LNCaP clone FGC (cell line): ENCODE measurements around the gene TASP1.

Experiments used
- DNase-seq: peaks from one replicate; pipeline ENCODE4 v3.0.0-alpha.2; 2011; ENCODE audit warnings: low read depth
- H3K4me3 ChIP-seq: 2 replicates; pipeline ENCODE4 v1.5.1; 2011; ENCODE audit warnings: mild to moderate bottlenecking, low read depth, low read length, control low read depth
- CTCF ChIP-seq: IDR thresholded peaks from 2 replicates; pipeline ENCODE4 v1.5.1; 2012; ENCODE audit warnings: mild to moderate bottlenecking; ENCODE audit not compliant: control insufficient read depth, insufficient read depth; ENCODE audit errors: extremely low read depth

Gene TASP1

GRCh38 chr20:13349235-13349604 is 289.5 kb downstream of the TASP1 start:
- DNase-seq: no peak
- no peak overlapping the region for H3K4me3 ChIP-seq
- no peak for TF ChIP-seq CTCF

- TF ChIP-seq CTCF: no peak
- no peak overlapping the region for H3K4me3 ChIP-seq
- no peak for DNase-seq
These were observed 290.2 kb downstream of the TASP1 start for GRCh38 chr20:13348311-13349234.

DNA sequence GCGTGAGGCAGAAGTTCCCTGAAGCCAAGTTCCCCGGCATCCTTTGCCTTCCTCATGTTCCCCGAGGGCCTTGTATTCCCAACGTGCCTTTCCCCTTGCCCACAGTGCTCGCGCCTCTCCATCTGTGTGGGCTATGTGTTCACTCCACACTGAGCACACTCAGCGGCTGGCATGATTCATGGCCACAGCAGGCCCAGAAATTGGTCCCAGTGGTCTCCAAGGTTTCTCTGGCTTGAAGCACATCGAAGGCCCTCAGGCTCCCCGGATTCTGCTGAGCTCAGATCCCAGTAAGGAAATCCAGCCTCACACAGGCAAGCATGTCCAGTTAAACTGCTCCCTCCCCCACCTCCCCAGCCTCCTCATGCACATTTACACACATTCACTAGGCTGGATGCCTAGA is 294.1 kb downstream of the TASP1 start:
- no peak overlapping the region for H3K4me3 ChIP-seq
- no peak for TF ChIP-seq CTCF
- no peak for DNase-seq

GRCh38 chr20:13342469-13343242 is 296.1 kb downstream of the TASP1 start:
- H3K4me3 ChIP-seq: no peak overlapping the region
- DNase-seq: no peak
- TF ChIP-seq CTCF: no peak

DNA sequence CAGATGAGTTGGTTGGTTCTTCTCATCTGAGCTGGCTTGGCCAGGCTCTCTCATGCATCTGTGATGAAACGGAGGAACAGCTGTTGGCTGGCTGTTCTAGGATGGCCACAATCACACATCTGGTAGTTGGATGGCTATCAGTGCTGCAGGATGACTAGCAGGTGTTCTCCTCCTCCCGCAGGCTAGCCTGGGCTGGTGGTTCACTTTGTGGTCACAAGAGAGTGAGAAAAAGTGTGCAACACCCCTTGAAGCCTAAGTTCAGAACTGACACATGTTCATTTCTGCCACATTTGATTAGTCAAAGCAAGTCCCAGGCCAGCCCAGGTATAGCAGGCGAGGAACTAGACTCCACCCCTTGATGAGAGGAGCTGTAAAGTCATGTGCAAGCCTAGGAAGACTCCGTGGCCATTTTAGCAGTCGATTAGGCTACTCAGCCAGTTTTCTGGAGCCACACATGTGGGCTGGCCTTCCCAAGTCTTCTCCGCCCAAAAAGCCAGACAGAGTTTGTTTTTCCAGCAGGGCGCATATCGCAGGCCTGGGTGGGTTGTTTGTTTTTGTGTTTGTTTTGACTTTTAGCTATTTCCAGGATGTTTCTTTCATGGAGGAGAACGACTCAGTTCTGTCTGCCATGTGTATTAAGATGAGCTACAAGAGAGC is 296.9 kb downstream of the TASP1 start:
- no peak overlapping the region for H3K4me3 ChIP-seq
- no peak for DNase-seq
- TF ChIP-seq CTCF: no peak

- no peak overlapping the region for H3K4me3 ChIP-seq
- no peak for TF ChIP-seq CTCF
- DNase-seq: no peak
These were observed 298.6 kb downstream of the TASP1 start for GRCh38 chr20:13340088-13340487.
